ENCODE results near the gene MRPL40. TPM values are rescaled to one million over a fixed set of nuclear protein-coding genes. Genes with fewer than 3 reads are reported as not detected.

MRPL40 gene
- total and polyA plus RNA-seq, 2 of the 13 experiments (the other 11 are each of a cell fraction or from before 2014, with no cell fraction given): 42.7 to 79.7 TPM

DNA sequence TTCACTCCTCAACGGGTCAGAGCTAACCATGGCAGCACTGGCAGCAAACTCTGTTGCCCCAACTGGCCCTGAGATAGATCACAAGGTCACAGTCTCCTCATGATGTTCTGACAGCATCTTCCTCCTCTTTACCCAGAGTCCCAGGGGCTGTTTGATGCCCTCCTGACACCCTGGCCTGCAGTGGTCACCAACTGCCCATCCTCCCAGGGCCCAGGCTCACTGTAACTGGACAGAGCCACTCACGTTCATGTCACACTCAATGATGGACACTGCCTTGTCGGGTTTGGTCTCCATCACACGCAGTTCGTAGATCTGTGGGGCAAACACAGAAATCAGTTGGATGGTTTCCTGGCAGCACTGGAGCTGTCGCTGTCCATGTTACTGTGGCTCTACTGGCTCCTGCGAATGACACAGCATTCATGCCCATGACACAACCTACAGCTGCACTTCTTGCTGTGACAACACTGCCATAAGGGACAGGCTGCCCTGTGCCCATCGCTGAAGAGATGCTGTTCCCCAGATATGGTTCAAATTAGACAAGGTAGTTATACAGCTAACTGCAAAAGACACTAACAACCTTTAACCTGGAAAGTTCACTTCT, 25.6 kb downstream of the MRPL40 start:
- no peak for DNase-seq (ENCODE audit: low spot score)
- no peak for FAIRE-seq
- intact Hi-C loops (cut with micrococcal nuclease; ENCODE audit: unreplicated experiment) (no loop called here), in situ Hi-C loops (cut with HindIII; ENCODE audit: extremely low pct_ligation_motif_present, low pct_unique_long_range_greater_than_20kb) (no loop called here)
- ChIA-PET POLR2A (no interaction called here), CTCF (ENCODE audit: low intra/inter-chr PET ratio, low total read pairs) (no interaction called here)
- Histone ChIP-seq H3K4me2 (ENCODE audit: low read depth, low read length) (no peak overlapping the region), H3K27ac (ENCODE audit: extremely low read length, insufficient read depth, low read length) (no peak overlapping the region), H2AFZ (ENCODE audit: low read length) (no peak overlapping the region), H4K20me1 (ENCODE audit: insufficient read depth, low read length) (no peaks in the 10 kb centered on the region), H3K4me1 (ENCODE audit: insufficient read depth, low read length) (no peaks in the 10 kb centered on the region), H3K9ac (ENCODE audit: insufficient read depth, low read depth, low read length) (no peak overlapping the region), H3K4me3 (replicated peaks in 1 of 3; ENCODE audit: insufficient read depth in 1 of 3, low read depth in 2 of 3, low read length in 3 of 3) (no peak overlapping the region), H3K9me3 (ENCODE audit: low read length) (no peaks in the 10 kb centered on the region), H3K27me3 (ENCODE audit: control insufficient read depth in 1 of 2, insufficient read depth in 2 of 2, low read length in 2 of 2) (no peaks in the 10 kb centered on the region), H3K79me2 (ENCODE audit: insufficient read depth, low read length) (no peaks in the 10 kb centered on the region), H3K36me3 (replicated peaks in 1 of 2; ENCODE audit: control insufficient read depth in 1 of 2, insufficient read depth in 2 of 2, low read length in 2 of 2) (peaks cover 19 to 52% of the 10 kb centered on the region in 2 experiments; a peak in 4 of 5 replicates)
- TF ChIP-seq, protein P1, sequence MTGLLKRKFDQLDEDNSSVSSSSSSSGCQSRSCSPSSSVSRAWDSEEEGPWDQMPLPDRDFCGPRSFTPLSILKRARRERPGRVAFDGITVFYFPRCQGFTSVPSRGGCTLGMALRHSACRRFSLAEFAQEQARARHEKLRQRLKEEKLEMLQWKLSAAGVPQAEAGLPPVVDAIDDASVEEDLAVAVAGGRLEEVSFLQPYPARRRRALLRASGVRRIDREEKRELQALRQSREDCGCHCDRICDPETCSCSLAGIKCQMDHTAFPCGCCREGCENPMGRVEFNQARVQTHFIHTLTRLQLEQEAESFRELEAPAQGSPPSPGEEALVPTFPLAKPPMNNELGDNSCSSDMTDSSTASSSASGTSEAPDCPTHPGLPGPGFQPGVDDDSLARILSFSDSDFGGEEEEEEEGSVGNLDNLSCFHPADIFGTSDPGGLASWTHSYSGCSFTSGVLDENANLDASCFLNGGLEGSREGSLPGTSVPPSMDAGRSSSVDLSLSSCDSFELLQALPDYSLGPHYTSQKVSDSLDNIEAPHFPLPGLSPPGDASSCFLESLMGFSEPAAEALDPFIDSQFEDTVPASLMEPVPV (CRISPR knock-in tag; IDR thresholded peaks at IDR 0.05): no peak
- no peak for TF ChIP-seq NFRKB (IDR thresholded peaks at IDR 0.05)
- no peak for TF ChIP-seq MAFG (CRISPR knock-in tag; IDR thresholded peaks at IDR 0.05)
- TF ChIP-seq SALL2 (CRISPR knock-in tag; IDR thresholded peaks at IDR 0.05): no peak
- TF ChIP-seq PITX1 (CRISPR knock-in tag; IDR thresholded peaks at IDR 0.05): no peak
- TF ChIP-seq, protein P2, sequence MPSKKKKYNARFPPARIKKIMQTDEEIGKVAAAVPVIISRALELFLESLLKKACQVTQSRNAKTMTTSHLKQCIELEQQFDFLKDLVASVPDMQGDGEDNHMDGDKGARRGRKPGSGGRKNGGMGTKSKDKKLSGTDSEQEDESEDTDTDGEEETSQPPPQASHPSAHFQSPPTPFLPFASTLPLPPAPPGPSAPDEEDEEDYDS (CRISPR knock-in tag; IDR thresholded peaks at IDR 0.05): no peak
- no peak for TF ChIP-seq ADNP (CRISPR knock-in tag; IDR thresholded peaks at IDR 0.05)
- no peak for TF ChIP-seq ZNF772 (CRISPR knock-in tag; IDR thresholded peaks at IDR 0.05)
- ATAC-seq: no peak
- no TSS peak for BruUV-seq (replicated peaks)
- WGBS (ENCODE audit: low lambda C conversion rate): 91% methylated on average over 8 of the region's 8 CpGs
